ENCODE data around the gene SGIP1. TPM values are rescaled to one million over a fixed set of nuclear protein-coding genes. Genes with fewer than 3 reads are reported as not detected.

Gene SGIP1
- total and polyA plus RNA-seq, 2 of the 8 experiments (the other 6 are each of a cell fraction or from before 2014, with no cell fraction given), result 1.4 to 2.1 TPM

DNA sequence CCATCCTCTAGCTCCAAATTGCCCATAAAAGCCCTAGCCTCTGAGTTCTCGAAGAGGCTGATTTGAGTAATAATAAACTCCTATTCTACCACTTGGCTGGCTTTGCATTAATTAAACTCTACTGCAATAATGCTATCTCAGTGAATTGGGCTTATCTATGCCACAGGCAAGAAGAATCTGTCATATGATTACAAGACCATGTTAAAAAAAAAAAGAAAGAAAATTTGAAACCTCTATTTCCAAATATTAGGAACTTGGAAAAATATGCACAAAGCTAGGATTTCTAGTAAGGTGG lies 27.6 kb upstream of the SGIP1 start:
- Histone ChIP-seq H2BK20ac (ENCODE audit: low read length) (no peak overlapping the region), H3K4me3 (ENCODE audit: extremely low read depth in 1 of 4, insufficient read depth in 2 of 4, low read depth in 3 of 4, low read length in 4 of 4) (no peak overlapping the region), H4K8ac (ENCODE audit: extremely low read depth, insufficient read depth, low read length) (no peak overlapping the region), H3K14ac (ENCODE audit: insufficient read length) (no peak overlapping the region), H2BK12ac (ENCODE audit: low read depth, low read length) (no peak overlapping the region), H2BK5ac (ENCODE audit: low read depth, low read length) (no peak overlapping the region), H3K27me3 (replicated peaks in 1 of 4; ENCODE audit: control insufficient read depth in 3 of 4, extremely low read depth in 1 of 4, insufficient read depth in 3 of 4, low read length in 3 of 4) (no peaks in the 10 kb centered on the region), H3K23me2 (ENCODE audit: low read depth, low read length) (no peaks in the 10 kb centered on the region), H3K4me2 (ENCODE audit: insufficient read depth in 1 of 2, low read depth in 2 of 2, low read length in 2 of 2) (no peak overlapping the region), H3K23ac (ENCODE audit: insufficient read length) (no peak overlapping the region), H2BK15ac (ENCODE audit: low read length) (no peak overlapping the region), H2BK120ac (replicated peaks; ENCODE audit: low read depth, low read length) (no peak overlapping the region), H4K20me1 (replicated peaks in 1 of 2; ENCODE audit: control insufficient read depth in 1 of 2, insufficient read depth in 2 of 2, low read length in 2 of 2) (no peaks in the 10 kb centered on the region), H4K5ac (ENCODE audit: insufficient read length, low read depth, low read length) (no peak overlapping the region), H2AK5ac (ENCODE audit: low read depth, low read length) (no peak overlapping the region), H3K56ac (replicated peaks; ENCODE audit: insufficient read length, low read depth, low read length) (no peak overlapping the region), H3K36me3 (ENCODE audit: control insufficient read depth in 2 of 4, insufficient read depth in 4 of 4, low read length in 3 of 4) (no peaks in the 10 kb centered on the region), H3K4ac (replicated peaks; ENCODE audit: insufficient read length, low read depth, low read length) (no peak overlapping the region), H3K4me1 (replicated peaks in 1 of 4; ENCODE audit: control insufficient read depth in 3 of 4, insufficient read depth in 4 of 4, low read length in 3 of 4) (no peaks in the 10 kb centered on the region), H3K79me2 (ENCODE audit: control insufficient read depth in 1 of 2, insufficient read depth in 2 of 2, low read length in 2 of 2) (no peaks in the 10 kb centered on the region), H3K18ac (ENCODE audit: extremely low read depth, low read length) (no peak overlapping the region), H4K91ac (replicated peaks; ENCODE audit: insufficient read length, low read length) (no peak overlapping the region), H3K9ac (replicated peaks in 1 of 4; ENCODE audit: extremely low read depth in 1 of 4, low read depth in 3 of 4, low read length in 3 of 4) (no peak overlapping the region), H3K27ac (ENCODE audit: low read depth, low read length) (no peak overlapping the region), H3K79me1 (ENCODE audit: low read depth, low read length) (no peaks in the 10 kb centered on the region), H2AFZ (ENCODE audit: low read length) (no peak overlapping the region), H3K9me3 (ENCODE audit: insufficient read depth in 2 of 2, low read depth in 1 of 2, low read length in 1 of 2) (no peaks in the 10 kb centered on the region; a peak in 1 of 4 replicates)
- 90% methylated on average over 1 of the region's 1 CpG; no CpG with 5 or more reads in 1 of the 2 experiments for WGBS, 2 experiments (ENCODE audit: extremely low coverage in 1 of 2, insufficient coverage in 1 of 2, insufficient read length in 1 of 2, insufficient replicate concordance in 2 of 2, low coverage in 1 of 2, low lambda C conversion rate in 2 of 2, missing lambda C conversion rate in 1 of 2)
- ChIA-PET POLR2A (ENCODE audit: partially characterized antibody) (no interaction called here), CTCF (ENCODE audit: partially characterized antibody) (interaction anchor here (0.7 to 5.4 kb wide), 12 partner anchors 8 to 264 kb away, joined by 3 to 53 read pairs (median 5); no protein-coding TSS in a partner anchor)
- FAIRE-seq, result no peak
- no peak for DNase-seq (ENCODE audit: low read depth in 1 of 2, low spot score in 2 of 2)
- TF ChIP-seq RNF2 (IDR thresholded peaks at IDR 0.05; ENCODE audit: borderline replicate concordance, low read depth, low read length, missing control alignments, poor library complexity, severe bottlenecking) (no peak), NRF1 (IDR thresholded peaks at IDR 0.05; ENCODE audit: low read depth, low read length) (no peak), RBBP5 (IDR thresholded peaks at IDR 0.05; ENCODE audit: borderline replicate concordance, low read depth, low read length) (no peak), RXRA (IDR thresholded peaks at IDR 0.05; ENCODE audit: insufficient read depth, low read depth, low read length) (no peak), NANOG (IDR thresholded peaks at IDR 0.05; ENCODE audit: insufficient read depth, low read depth, low read length, poor library complexity, severe bottlenecking) (no peak), SUZ12 (IDR thresholded peaks at IDR 0.05; ENCODE audit: low read length) (no peak), EGR1 (IDR thresholded peaks at IDR 0.05; ENCODE audit: borderline replicate concordance, low read depth, low read length) (no peak), CHD1 (IDR thresholded peaks at IDR 0.05; ENCODE audit: low read depth, low read length) (no peak), SAP30 (IDR thresholded peaks at IDR 0.05; ENCODE audit: insufficient read depth, insufficient replicate concordance, low read length) (no peak), EZH2 (IDR thresholded peaks at IDR 0.05; ENCODE audit: low read depth, low read length, severe bottlenecking) (no peak), CHD2 (IDR thresholded peaks at IDR 0.05; ENCODE audit: low read length) (no peak), POU5F1 (IDR thresholded peaks at IDR 0.05; ENCODE audit: low read depth, low read length) (no peak)
- TF ChIP-seq, protein P1, sequence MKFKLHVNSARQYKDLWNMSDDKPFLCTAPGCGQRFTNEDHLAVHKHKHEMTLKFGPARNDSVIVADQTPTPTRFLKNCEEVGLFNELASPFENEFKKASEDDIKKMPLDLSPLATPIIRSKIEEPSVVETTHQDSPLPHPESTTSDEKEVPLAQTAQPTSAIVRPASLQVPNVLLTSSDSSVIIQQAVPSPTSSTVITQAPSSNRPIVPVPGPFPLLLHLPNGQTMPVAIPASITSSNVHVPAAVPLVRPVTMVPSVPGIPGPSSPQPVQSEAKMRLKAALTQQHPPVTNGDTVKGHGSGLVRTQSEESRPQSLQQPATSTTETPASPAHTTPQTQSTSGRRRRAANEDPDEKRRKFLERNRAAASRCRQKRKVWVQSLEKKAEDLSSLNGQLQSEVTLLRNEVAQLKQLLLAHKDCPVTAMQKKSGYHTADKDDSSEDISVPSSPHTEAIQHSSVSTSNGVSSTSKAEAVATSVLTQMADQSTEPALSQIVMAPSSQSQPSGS (IDR thresholded peaks at IDR 0.05; ENCODE audit: low read length), result no peak
